OCI-M1 (cell line): ENCODE data around the gene GFOD2.
"Not testable (repeated sequence)": the region's sequence is repeated elsewhere in the genome, so short reads cannot be mapped to it uniquely, and the experiment has no call there.

ENCODE experiments used
- DNase-seq: peaks from one replicate; lab custom pipeline; 2025; lab: John Stamatoyannopoulos, UW

The GFOD2 gene

DNA sequence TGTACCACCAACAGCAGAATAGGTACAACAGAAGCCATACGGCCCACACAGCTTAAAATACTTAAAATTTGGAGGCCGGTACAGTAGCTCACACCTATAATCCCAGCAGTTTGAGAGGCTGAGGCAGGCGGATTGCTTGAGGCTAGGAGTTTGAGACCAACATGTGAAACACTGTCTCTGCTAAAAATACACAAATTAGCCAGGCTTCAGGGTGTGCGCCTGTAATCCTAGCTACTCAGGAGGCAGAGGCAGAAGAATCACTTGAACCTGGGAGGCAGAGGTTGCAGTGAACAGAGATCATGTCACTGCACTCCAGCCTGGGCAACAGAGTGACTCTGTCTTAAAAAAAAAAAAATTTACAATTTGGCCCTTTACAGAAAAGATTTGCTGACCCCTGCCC, 17.0 kb downstream of the GFOD2 start:
- DNase-seq: no peak

DNA sequence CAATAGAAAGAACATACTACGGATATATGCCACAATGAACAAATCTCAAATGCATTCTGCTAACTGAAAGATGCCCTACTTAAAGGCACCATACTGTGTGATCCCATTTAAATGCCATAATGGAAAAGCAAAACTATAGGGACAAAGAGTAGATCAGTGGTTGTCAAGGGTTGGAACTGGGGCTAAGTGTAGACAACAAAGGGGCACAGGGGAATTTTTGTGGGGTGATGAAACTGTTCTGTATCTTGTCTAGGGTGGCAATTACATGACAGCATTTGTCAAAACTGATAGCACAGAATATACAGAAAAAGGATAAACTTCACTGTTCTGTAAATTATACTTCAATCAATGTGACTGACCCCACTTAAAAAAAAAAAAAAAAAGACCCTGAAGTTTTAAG, 17.7 kb downstream of the GFOD2 start:
- no peak for DNase-seq

GRCh38 chr16:67699265-67699664, 19.9 kb downstream of the GFOD2 start:
- DNase-seq: no peak

DNA sequence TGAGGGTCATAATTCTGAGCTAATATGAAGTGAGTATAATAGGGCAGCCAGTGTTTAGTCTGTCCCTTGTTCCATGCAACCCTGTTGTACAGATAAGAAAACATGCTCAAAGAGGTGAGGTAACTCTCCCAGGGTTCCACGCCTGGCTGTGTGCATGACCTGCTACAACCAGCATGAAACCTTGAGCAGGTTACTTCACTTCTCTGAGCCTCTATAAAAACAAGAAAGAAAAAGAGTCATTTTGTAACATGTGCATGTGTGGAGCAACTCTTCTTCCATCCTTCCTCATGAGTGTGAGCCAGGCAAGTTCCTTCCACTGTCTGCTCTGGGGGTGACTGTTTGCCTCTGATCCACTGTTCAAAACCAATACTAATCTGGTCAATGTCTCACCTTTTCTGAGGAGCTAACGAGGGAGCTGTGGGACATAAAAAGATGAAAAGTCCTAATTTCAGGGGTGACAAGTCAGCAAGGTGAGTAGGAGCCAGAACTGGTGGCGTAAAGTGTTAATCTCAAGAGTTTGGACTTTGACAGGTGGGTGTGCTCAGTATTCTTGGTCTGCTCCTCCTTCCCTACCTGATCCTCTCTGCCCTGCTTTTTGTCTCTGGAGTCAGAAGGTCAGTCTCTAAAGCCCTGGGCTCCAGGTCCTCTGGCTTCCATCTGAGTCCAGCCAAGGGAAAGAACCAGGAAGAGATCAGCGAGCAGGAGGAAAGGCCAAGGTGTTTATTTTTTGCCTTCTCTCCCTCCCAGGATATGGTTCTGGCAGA, 21.5 kb downstream of the GFOD2 start:
- no peak for DNase-seq

- DNase-seq: no peak
These were observed 24.5 kb downstream of the GFOD2 start for GRCh38 chr16:67694611-67695010.

DNA sequence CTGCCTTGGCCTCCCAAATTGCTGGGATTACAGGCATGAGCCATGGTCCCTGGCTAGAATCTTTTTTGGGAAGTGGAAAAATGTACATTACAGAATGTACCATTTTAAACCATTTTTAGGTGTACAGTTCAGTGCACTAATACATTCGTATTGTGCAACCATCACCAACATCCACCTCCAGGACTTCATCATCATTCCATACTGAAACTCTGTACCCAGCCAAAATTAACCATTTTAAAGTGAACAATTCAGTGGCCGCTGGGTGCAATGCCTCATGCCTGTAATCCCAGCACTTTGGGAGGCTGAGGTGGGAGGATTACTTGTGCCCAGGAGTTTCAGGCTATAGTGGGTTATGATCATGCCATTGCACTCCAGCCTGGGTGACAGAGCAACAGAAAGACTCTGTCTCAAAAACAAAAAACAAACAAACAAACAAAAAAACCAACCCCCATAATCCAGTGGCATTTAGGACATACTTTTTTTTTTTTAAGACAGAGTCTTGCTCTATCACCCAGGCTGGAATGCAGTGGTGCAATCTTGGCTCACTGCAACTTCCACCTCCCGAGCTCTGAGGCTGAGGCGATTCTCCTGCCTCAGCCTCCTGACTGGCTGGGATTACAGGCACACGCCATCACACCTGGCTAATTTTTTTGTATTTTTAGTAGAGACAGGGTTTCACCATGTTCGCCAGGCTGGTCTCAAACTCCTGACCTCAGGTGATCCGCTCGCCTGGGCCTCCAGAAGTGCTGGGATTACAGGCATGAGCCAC, 25.4 kb downstream of the GFOD2 start:
- not testable (repeated sequence) for DNase-seq

GRCh38 chr16:67685388-67686112, 33.6 kb downstream of the GFOD2 start:
- no peak for DNase-seq

DNA sequence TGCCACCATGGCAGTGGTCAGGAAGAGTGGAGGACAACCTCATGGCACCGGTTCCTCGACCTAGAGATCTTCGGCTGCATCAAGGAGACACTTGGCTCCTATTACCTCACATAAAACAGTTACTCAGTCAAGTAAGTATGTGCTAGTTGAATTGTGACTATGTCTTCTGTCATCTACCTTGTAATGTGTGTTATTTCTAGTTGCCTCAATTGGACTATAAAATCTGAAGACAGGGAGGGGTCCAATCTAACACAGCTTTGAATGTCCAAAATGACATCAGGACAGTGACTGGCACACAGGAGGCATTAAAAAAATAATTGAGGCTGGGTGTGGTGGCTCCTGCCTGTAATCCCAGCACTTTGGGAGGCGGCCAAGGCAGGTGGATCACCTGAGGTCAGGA, 35.3 kb downstream of the GFOD2 start:
- no peak for DNase-seq

DNA sequence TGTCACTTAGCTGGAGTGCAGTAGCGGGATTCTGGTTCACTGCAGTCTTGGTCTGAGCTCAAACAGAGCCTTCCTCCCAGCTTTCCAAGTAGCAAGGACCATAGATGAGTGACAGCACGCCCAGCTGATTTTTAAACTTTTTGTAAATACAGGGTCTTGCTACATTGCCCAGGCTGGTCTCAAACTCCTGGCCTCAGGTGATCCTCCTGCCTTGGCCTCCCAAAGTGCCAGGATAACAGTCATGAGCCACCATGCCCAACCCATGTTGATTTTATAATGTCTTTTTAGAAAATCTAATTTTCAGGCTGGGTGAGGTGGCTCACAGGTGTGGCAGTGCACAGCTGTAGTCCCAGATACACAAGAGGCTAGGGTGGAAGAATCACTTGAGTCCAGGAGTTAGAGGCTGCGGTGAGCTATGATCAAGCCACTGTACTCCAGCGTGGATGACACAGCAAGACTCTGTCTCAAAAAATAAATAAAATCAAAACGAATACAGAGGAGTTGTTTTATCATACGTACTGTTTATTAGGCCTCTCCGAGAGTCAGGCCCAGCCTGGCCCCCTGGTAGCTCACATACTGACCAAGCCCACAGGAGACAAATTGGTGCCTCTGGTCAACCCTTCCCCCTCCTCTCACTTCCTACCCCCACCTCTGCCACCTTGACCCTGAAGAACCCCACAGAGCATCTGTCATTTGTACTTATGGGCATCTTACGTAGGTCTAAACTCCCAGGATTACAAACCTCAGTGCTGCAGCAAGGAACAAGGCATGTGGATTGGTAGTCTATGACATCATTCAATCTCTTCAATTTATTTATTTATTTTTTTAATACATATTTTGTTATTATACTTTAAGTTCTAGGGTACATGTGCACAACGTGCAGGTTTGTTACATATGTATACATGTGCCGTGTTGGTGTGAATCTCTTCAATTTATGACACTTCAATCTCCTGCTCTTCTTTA, 38.9 kb downstream of the GFOD2 start:
- no peak for DNase-seq

DNA sequence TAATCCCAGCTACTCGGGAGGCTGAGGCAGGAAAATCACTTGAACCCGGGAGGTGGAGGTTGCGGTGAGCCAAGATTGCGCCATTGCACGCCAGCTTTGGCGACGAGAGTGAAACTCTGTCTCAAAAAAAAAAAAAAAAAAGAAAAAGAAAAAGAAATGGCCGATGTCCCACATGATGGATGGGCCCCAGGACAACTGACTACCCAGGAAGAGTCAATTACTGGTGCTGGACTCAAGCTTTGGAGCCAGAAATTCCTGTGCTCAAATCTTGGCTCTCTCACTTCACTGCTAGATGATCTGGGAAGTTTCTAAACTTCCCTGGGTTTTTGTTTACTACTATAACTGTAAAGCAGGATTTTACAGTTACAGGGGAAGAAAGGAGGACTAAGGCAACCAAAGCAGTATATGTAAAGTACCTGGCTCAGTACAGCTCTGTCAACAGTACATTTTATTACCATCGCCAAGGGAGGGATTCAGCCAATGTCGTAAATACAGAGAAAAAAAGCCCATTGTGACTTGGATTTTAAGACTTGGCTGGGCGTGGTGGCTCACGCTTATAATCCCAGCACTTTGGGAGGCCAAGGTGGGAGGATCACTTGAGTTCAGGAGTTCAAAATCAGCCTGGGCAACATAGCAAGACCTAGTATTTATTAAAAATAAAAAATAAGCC, 40.6 kb downstream of the GFOD2 start:
- no peak for DNase-seq

GRCh38 chr16:67677712-67678111, 41.4 kb downstream of the GFOD2 start:
- no peak for DNase-seq

GRCh38 chr16:67676939-67677338, 42.2 kb downstream of the GFOD2 start:
- DNase-seq: no peak

DNA sequence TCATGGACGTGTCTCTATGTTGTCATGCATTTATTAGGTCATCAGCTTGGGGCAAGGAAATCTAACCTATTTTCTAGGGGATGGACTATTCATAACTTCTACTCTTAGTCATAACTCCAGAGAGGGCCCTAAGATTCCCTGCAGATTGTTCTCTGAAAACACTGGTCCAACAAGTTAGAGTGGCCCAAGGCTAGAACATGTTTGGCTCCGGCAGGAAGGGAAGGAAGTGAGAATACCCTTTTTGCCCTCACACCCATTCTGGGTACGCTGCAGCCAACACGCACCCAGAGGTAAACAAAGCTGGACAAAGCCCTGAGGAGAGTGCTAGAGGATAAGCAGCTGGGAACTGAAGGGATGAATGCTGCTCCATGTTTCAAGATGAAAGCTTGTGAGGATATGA, 42.6 kb downstream of the GFOD2 start:
- no peak for DNase-seq

DNA sequence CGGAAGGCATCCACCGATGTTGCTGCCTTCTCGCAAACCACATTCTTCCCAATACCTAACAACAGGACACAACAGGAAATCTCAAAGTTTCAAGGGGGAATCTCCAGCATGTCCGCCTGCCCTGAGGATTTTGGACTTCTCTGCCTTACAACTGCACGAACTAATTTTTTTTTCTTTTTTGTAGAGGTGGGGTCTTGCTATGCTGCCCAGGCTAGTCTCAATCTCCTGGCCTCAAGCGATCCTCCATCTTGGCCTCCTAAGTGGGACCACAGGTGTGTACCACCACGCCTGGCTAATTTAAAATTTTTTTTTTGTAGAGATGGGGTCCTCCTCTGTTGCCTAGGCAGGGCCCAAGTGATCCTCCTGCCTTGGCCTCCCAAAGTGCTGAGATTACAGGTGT, 43.1 kb downstream of the GFOD2 start:
- no peak for DNase-seq

GRCh38 chr16:67675579-67675935, 43.6 kb downstream of the GFOD2 start:
- no peak for DNase-seq

- DNase-seq: no peak
These were observed 44.1 kb downstream of the GFOD2 start for GRCh38 chr16:67674851-67675578.

GRCh38 chr16:67673712-67674580, 45.2 kb downstream of the GFOD2 start:
- peak; percentile 36 for DNase-seq

GRCh38 chr16:67672739-67673662, 46.1 kb downstream of the GFOD2 start:
- DNase-seq: peak; percentile 79
